C4-2B (cell line): ENCODE data around the gene HOXB5.

ENCODE experiments used
- H3K27ac ChIP-seq: fragments of 450-650 bp; 2 replicates; pipeline ENCODE4 v1.5.1; 2017
- CTCF ChIP-seq: fragments of 450-650 bp; conservative IDR thresholded peaks from 2 replicates; pipeline ENCODE4 v1.5.1; 2017; ENCODE audit warnings: mild to moderate bottlenecking
- ZFX ChIP-seq: fragments of 450-650 bp; IDR thresholded peaks from 2 replicates; pipeline ENCODE4 v1.6.1; 2017

Gene HOXB5

GRCh38 chr17:48559122-48559839, 34.3 kb downstream of the HOXB5 start:
- no peak overlapping the region for H3K27ac ChIP-seq
- no peak for TF ChIP-seq ZFX
- TF ChIP-seq CTCF, result no peak

GRCh38 chr17:48558831-48559121, 34.8 kb downstream of the HOXB5 start:
- H3K27ac ChIP-seq, result no peak overlapping the region
- TF ChIP-seq ZFX, result no peak
- no peak for TF ChIP-seq CTCF

- TF ChIP-seq CTCF (no peak), ZFX (no peak)
- H3K27ac ChIP-seq, result no peak overlapping the region
These were observed 35.3 kb downstream of the HOXB5 start for GRCh38 chr17:48558057-48558830.

- no peak for TF ChIP-seq ZFX
- no peak for TF ChIP-seq CTCF
- H3K27ac ChIP-seq, result no peak overlapping the region
These were observed 36.8 kb downstream of the HOXB5 start for GRCh38 chr17:48556576-48557401.

GRCh38 chr17:48556229-48556575, 37.4 kb downstream of the HOXB5 start:
- TF ChIP-seq CTCF (no peak), ZFX (no peak)

GRCh38 chr17:48555258-48556228, 38.0 kb downstream of the HOXB5 start:
- TF ChIP-seq CTCF (no peak), ZFX (no peak)

More at GRCh38 chr17:48556229-48556575, 37.4 kb downstream of the HOXB5 start:
- no peak overlapping the region for H3K27ac ChIP-seq

More at GRCh38 chr17:48555258-48556228, 38.0 kb downstream of the HOXB5 start:
- H3K27ac ChIP-seq, result no peak overlapping the region
